IPS-NIHi11 (cell line): ENCODE measurements around the gene PTOV1.

Experiments
- DNase-seq: peaks from one replicate; pipeline ENCODE4 v3.0.0; 2012; ENCODE audit warnings: mixed read lengths, low spot score

Gene PTOV1

GRCh38 chr19:49843265-49843664 lies 7.7 kb upstream of the PTOV1 start:
- DNase-seq, result no peak

GRCh38 chr19:49844138-49845095 lies 6.5 kb upstream of the PTOV1 start:
- DNase-seq, result no peak

GRCh38 chr19:49845414-49845813 lies 5.5 kb upstream of the PTOV1 start:
- DNase-seq, result no peak

- no peak for DNase-seq
Measured at GRCh38 chr19:49846408-49846807, 4.6 kb upstream of the PTOV1 start.

- DNase-seq, result no peak
Measured at GRCh38 chr19:49847731-49848696, 2.9 kb upstream of the PTOV1 start.

- no peak for DNase-seq
Measured at GRCh38 chr19:49848938-49849337, 2.0 kb upstream of the PTOV1 start.

- no peak for DNase-seq
Measured at GRCh38 chr19:49849433-49850220, 1.3 kb upstream of the PTOV1 start.

- DNase-seq, result no peak
Measured at GRCh38 chr19:49850221-49850486, 805 bp upstream of the PTOV1 start.

- peak; percentile 83 for DNase-seq
Measured at GRCh38 chr19:49851456-49852259, 699 bp downstream of the PTOV1 start.

GRCh38 chr19:49852631-49853126 lies 1.7 kb downstream of the PTOV1 start:
- DNase-seq, result no peak

- DNase-seq, result no peak
Measured at GRCh38 chr19:49853852-49854377, 3.0 kb downstream of the PTOV1 start.

GRCh38 chr19:49854378-49855263 lies 3.7 kb downstream of the PTOV1 start:
- no peak for DNase-seq

- no peak for DNase-seq
Measured at GRCh38 chr19:49855277-49855675, 4.3 kb downstream of the PTOV1 start.

GRCh38 chr19:49855676-49856573 lies 5.0 kb downstream of the PTOV1 start:
- no peak for DNase-seq

- DNase-seq, result no peak
Measured at GRCh38 chr19:49856574-49857021, 5.6 kb downstream of the PTOV1 start.

- DNase-seq, result no peak
Measured at GRCh38 chr19:49857061-49857837, 6.3 kb downstream of the PTOV1 start.

GRCh38 chr19:49857838-49858087 lies 6.8 kb downstream of the PTOV1 start:
- DNase-seq, result no peak
